Ascending aorta (tissue), 2 donors: Measurements from ENCODE around the gene CACNA1D. TPM values are rescaled to one million over a fixed set of nuclear protein-coding genes. Genes with fewer than 3 reads are reported as not detected.

ENCODE experiments used
- DNase-seq, 2 donors: peaks; one replicate each; pipeline ENCODE4 v3.0.0-alpha.2; 2019; ENCODE audit warnings: low spot score in 2 of 2
- H3K27ac ChIP-seq, 2 donors: fragments of 200-600 bp; sonication (generic); one replicate each; pipeline ENCODE4 v1.5.1; 2016 to 2017; ENCODE audit warnings: mild to moderate bottlenecking in 1 of 2
- H3K27me3 ChIP-seq: fragments of 200-600 bp; sonication (generic); one replicate; pipeline ENCODE4 v1.5.1; 2017
- H3K36me3 ChIP-seq, 2 donors: fragments of 200-600 bp; sonication (generic); one replicate each; pipeline ENCODE4 v1.5.1; 2016
- H3K4me1 ChIP-seq, 2 donors: fragments of 200-600 bp; sonication (generic); one replicate each; pipeline ENCODE4 v1.5.1; 2016 to 2017; ENCODE audit warnings: mild to moderate bottlenecking in 1 of 2
- H3K4me3 ChIP-seq, 2 donors: fragments of 200-600 bp; sonication (generic); one replicate each; pipeline ENCODE4 v1.5.1; 2016 to 2017; ENCODE audit warnings: mild to moderate bottlenecking in 1 of 2
- H3K9me3 ChIP-seq, 2 donors: fragments of 200-600 bp; sonication (generic); one replicate each; pipeline ENCODE4 v1.5.1; 2016
- intact Hi-C: fragments of 100-400 bp; cut with DNase I; formaldehyde crosslinking; loops from one replicate; pipeline ENCODE4 v1.15.1; 2023
- total RNA-seq: library from RNA; depleted of rRNA; stranded (reverse); fragments of >200 nt; gene quantifications from one replicate; pipeline ENCODE4 v1.1.0, GENCODE V29; 2016
- TF ChIP-seq, protein P1 (sequence below), 3 experiments: fragments of 200-600 bp in 2 of 3; fragments of 450-650 bp in 1 of 3; sonication (generic) in 2 of 3; IDR thresholded peaks; one replicate each; pipeline ENCODE4 v1.5.1; 2016 to 2019; ENCODE audit warnings: antibody characterized with exemption in 3 of 3, mild to moderate bottlenecking in 1 of 3, moderate library complexity in 1 of 3

CACNA1D gene
- total RNA-seq, 1 donor from 2014 or later, result 0.43 TPM

DNA sequence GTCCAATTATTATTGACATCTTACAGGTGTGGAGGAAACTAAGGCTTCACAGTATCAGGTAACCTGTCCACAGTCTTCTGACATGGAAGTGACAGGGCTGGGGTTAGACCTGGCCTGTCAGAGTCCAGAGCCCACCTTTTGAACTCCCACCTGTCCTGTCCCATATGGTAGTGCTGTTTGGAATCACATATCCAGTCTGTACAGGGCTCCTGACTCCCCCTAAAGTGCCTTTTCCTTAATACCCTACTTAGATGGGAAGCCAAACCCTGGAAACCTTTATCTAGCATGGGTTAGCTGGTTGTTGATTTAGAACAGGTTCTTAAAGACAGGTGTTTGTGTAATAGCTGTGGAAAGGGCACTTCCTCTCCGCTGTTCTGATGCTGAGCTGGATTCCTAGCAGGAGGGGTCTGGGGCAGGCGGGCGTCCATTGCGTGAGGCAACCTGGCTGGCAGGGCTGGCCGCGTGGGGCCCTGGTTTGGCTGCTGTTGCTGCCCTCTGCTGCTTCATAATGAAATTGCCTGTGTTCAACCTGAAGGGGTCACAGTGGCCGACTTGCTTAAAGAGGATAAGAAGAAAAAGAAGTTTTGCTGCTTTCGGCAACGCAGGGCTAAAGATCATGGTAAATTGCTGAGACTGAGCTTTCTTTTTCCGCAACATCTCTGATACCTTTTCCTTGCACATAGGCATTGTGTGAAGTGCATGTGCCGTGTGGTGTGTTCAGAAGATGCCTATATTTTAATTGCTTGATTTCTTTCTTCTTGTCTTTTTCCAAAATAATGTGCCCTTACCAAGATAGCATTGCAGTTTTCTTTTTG lies 215.7 kb downstream of the CACNA1D start:
- H3K27ac ChIP-seq, result no peak overlapping the region
- H3K4me3 ChIP-seq, result no peak overlapping the region
- DNase-seq, result peak in 1 of 2 donors; percentile 77
- no peaks in the 10 kb centered on the region for H3K4me1 ChIP-seq
- intact Hi-C loops, result loop anchor here (1.0 to 10.0 kb wide), 3 partner anchors 411 to 595 kb away; no protein-coding TSS in a partner anchor
- H3K36me3 ChIP-seq, result no peaks in the 10 kb centered on the region
- TF ChIP-seq, protein P1, sequence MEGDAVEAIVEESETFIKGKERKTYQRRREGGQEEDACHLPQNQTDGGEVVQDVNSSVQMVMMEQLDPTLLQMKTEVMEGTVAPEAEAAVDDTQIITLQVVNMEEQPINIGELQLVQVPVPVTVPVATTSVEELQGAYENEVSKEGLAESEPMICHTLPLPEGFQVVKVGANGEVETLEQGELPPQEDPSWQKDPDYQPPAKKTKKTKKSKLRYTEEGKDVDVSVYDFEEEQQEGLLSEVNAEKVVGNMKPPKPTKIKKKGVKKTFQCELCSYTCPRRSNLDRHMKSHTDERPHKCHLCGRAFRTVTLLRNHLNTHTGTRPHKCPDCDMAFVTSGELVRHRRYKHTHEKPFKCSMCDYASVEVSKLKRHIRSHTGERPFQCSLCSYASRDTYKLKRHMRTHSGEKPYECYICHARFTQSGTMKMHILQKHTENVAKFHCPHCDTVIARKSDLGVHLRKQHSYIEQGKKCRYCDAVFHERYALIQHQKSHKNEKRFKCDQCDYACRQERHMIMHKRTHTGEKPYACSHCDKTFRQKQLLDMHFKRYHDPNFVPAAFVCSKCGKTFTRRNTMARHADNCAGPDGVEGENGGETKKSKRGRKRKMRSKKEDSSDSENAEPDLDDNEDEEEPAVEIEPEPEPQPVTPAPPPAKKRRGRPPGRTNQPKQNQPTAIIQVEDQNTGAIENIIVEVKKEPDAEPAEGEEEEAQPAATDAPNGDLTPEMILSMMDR (IDR thresholded peaks at IDR 0.05), result peak; percentile 67 to 82 (median 77)
- H3K27me3 ChIP-seq, result no peaks in the 10 kb centered on the region
- H3K9me3 ChIP-seq, result no peaks in the 10 kb centered on the region

DNA sequence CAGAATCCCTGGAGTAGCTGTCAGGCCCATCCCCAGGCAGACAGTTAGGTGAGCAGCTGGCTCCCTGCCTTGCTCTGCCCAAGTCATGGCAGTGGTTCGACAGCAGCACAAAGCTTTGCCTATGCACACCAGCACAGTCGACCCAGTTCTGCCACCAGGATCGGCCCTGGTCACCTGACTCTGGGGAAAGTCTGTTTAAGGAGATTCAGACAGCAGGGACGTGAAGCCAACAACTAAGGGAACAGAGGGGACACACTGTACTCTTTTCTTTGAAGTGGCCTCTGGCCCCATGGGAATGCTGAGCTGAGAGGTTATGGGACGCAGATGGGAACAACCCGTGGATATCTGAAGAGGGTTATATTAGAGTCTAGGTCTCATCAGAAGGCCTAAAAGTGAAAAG lies 217.0 kb downstream of the CACNA1D start:
- no peaks in the 10 kb centered on the region for H3K27me3 ChIP-seq
- no peak overlapping the region for H3K27ac ChIP-seq
- no peaks in the 10 kb centered on the region for H3K36me3 ChIP-seq
- H3K4me3 ChIP-seq, result no peak overlapping the region
- H3K4me1 ChIP-seq, result no peaks in the 10 kb centered on the region
- TF ChIP-seq, protein P1 (IDR thresholded peaks at IDR 0.05), result no peak
- DNase-seq, result peak in 1 of 2 donors; percentile 51
- intact Hi-C loops, result loop anchor here (2.0 to 10.0 kb wide), 2 partner anchors 491 to 597 kb away; no protein-coding TSS in a partner anchor
- no peaks in the 10 kb centered on the region for H3K9me3 ChIP-seq

DNA sequence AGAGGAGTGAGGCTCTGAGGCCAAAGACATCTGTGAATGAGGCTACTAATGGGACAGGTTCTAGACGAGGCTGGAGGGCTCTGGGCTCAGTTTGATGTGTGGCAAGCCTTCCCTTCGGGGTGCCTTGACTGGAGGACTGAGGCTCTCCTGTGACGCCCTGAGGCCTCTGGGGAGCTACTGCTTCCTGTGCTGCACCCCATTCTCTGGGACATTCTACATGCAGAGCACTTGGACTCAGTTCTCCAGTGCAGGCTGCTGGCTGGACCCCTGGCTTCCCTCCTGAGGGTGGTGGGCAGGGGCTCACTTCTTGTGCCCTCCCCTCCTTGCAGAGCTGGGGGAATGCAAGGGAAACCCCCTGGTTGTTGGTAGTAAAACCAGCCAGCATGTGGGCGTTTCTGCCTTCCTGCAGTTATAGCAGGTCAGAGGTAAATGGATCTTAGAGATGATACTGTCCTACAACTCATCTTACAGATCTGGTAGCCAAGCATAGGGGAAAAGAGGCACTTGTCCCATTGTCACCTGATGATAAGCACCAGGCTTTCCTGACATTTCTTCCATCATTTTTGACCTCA lies 218.5 kb downstream of the CACNA1D start:
- intact Hi-C loops, result loop anchor here (10.0 kb wide), 1 partner anchor 598 kb away; no protein-coding TSS in a partner anchor

DNA sequence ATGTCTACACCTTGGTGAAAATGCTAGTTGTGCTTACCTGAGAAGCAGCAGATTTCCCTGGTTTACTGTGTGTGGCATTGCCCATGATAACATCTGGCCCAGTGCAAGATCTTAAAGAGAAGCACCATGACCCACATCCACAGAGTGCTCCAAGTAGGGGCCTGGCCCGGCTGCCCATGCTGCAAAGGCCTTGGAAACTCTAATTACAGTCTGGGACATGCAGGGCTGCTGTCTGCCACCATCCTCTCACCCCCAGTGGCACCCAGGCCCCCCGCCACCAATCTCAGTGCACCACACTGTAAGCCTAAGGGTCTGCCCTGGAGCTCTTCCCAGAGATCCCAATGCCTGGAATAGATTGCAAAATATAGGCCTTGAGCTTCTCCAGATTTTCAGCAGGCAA lies 219.2 kb downstream of the CACNA1D start:
- Histone ChIP-seq H3K4me1 (no peaks in the 10 kb centered on the region), H3K9me3 (no peaks in the 10 kb centered on the region), H3K4me3 (no peak overlapping the region), H3K27me3 (no peaks in the 10 kb centered on the region), H3K36me3 (no peaks in the 10 kb centered on the region), H3K27ac (no peak overlapping the region)
- intact Hi-C loops, result loop anchor here (10.0 kb wide), 1 partner anchor 599 kb away; no protein-coding TSS in a partner anchor
- TF ChIP-seq, protein P1 (IDR thresholded peaks at IDR 0.05), result no peak
- DNase-seq, result peak in 1 of 2 donors; percentile 33

More for the DNA sequence above, 218.5 kb downstream of the CACNA1D start:
- no peaks in the 10 kb centered on the region for H3K4me1 ChIP-seq
- H3K36me3 ChIP-seq, result no peaks in the 10 kb centered on the region
- no peaks in the 10 kb centered on the region for H3K27me3 ChIP-seq
- no peak overlapping the region for H3K4me3 ChIP-seq
- DNase-seq, result peak in 1 of 2 donors; percentile 38
- no peaks in the 10 kb centered on the region for H3K9me3 ChIP-seq
- H3K27ac ChIP-seq, result no peak overlapping the region
- TF ChIP-seq, protein P1 (IDR thresholded peaks at IDR 0.05), result no peak

DNA sequence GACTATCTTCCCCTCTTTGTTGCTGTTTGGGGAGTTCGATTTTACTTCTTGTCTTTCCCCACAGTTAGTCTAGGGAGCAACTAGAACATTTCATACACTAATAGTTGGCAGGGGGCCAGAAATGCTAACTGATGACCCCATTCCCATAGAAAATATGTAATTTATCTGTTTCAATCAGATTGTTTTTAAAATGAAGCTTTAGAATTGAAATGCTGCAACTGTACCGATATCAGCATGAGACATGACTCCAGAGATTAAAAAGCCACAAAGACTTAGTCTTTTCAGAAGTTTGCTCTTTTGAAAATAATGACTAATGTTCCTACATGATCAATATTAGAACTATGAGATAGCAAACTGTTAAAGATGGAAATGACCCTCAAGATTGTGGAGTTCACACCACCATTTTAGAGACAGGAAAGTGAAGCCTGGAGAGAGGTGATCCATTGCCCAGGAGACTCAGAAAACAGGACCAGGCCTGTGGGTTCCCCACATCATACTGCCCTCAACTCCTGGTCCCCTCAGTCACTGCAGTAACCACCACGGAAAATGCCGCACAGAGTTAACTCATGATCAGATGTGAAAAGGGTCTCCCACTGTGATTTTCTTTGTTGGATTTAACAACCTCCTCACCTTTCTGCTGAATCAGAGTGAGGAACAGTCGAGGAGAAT lies 221.5 kb downstream of the CACNA1D start:
- no peak for DNase-seq
- TF ChIP-seq, protein P1 (IDR thresholded peaks at IDR 0.05), result no peak
- H3K27ac ChIP-seq, result no peak overlapping the region
- H3K4me1 ChIP-seq, result no peaks in the 10 kb centered on the region
- H3K36me3 ChIP-seq, result no peaks in the 10 kb centered on the region
- no peaks in the 10 kb centered on the region for H3K27me3 ChIP-seq
- H3K4me3 ChIP-seq, result no peak overlapping the region
- intact Hi-C loops, result loop anchor here (10.0 kb wide), 1 partner anchor 601 kb away; no protein-coding TSS in a partner anchor
- H3K9me3 ChIP-seq, result no peaks in the 10 kb centered on the region
